HepG2 (cell line): Measurements from ENCODE around the gene APPBP2.

Experiments used
- CBX2 ChIP-seq, 2 experiments: fragments of 200-600 bp in 1 of 2; sonication (generic); formaldehyde crosslinking in 1 of 2; IDR thresholded peaks; 2 replicates each; pipeline versions ENCODE4 v1.7.0 to v1.8.1; 2018 to 2022; ENCODE audit warnings: low read depth in 2 of 2, low read length in 1 of 2, mild to moderate bottlenecking in 1 of 2, missing genetic modification reagents in 1 of 2
- EP300 ChIP-seq, 3 experiments: sonication (generic) in 1 of 3; formaldehyde crosslinking in 1 of 3; IDR thresholded peaks; 2 replicates each; pipeline versions ENCODE4 v1.5.1 to v1.6.1; 2011 to 2020; ENCODE audit warnings: low read depth in 2 of 3, low read length in 2 of 3, borderline replicate concordance in 1 of 3, improper control_type of control experiment in 1 of 3, mild to moderate bottlenecking in 1 of 3, missing genetic modification reagents in 1 of 3, moderate library complexity in 1 of 3
- EZH2 ChIP-seq: conservative IDR thresholded peaks from 2 replicates; pipeline ENCODE4 v1.6.1; 2012; ENCODE audit warnings: mild to moderate bottlenecking, low read depth, low read length, moderate library complexity
- JUNB ChIP-seq: sonication (generic); formaldehyde crosslinking; IDR thresholded peaks from 2 replicates; pipeline ENCODE4 v1.8.0; 2022; ENCODE audit warnings: missing genetic modification reagents, mild to moderate bottlenecking, borderline replicate concordance
- JUND ChIP-seq: sonication (generic); formaldehyde crosslinking; IDR thresholded peaks from 2 replicates; pipeline ENCODE4 v1.8.0; 2022; ENCODE audit warnings: mild to moderate bottlenecking, missing genetic modification reagents
- SIN3A ChIP-seq: IDR thresholded peaks from 2 replicates; pipeline ENCODE4 v1.6.1; 2011; ENCODE audit warnings: low read depth, mild to moderate bottlenecking, control low read depth, low read length, borderline replicate concordance
- ZNF138 ChIP-seq: sonication (generic); formaldehyde crosslinking; IDR thresholded peaks from 2 replicates; pipeline ENCODE4 v1.5.0; 2020; ENCODE audit warnings: mild to moderate bottlenecking, low read depth, missing genetic modification reagents
- ZNF232 ChIP-seq: sonication (generic); formaldehyde crosslinking; IDR thresholded peaks from 2 replicates; pipeline ENCODE4 v1.4.0; 2020; ENCODE audit warnings: missing genetic modification reagents, borderline replicate concordance
- ZNF619 ChIP-seq: sonication (generic); formaldehyde crosslinking; IDR thresholded peaks from 2 replicates; pipeline ENCODE4 v1.4.0; 2020; ENCODE audit warnings: mild to moderate bottlenecking, missing genetic modification reagents
- ZNF629 ChIP-seq: sonication (generic); formaldehyde crosslinking; conservative IDR thresholded peaks from 2 replicates; pipeline ENCODE4 v1.5.0; 2020; ENCODE audit warnings: missing genetic modification reagents
- ZNF776 ChIP-seq: sonication (generic); formaldehyde crosslinking; IDR thresholded peaks from 2 replicates; pipeline ENCODE4 v1.4.0; 2020; ENCODE audit warnings: mild to moderate bottlenecking, missing genetic modification reagents
- TF ChIP-seq, protein P1 (sequence below): sonication (generic); formaldehyde crosslinking; IDR thresholded peaks from 2 replicates; pipeline ENCODE4 v1.5.1; 2020; ENCODE audit warnings: mild to moderate bottlenecking, missing genetic modification reagents, borderline replicate concordance
- TF ChIP-seq, protein P2 (sequence below): sonication (generic); formaldehyde crosslinking; IDR thresholded peaks from 2 replicates; pipeline ENCODE4 v1.4.0; 2020; ENCODE audit warnings: missing genetic modification reagents, mild to moderate bottlenecking, borderline replicate concordance
- TF ChIP-seq, protein P3 (sequence below): sonication (generic); formaldehyde crosslinking; IDR thresholded peaks from 2 replicates; pipeline ENCODE4 v1.4.0; 2020; ENCODE audit warnings: mild to moderate bottlenecking, missing genetic modification reagents

DNA sequence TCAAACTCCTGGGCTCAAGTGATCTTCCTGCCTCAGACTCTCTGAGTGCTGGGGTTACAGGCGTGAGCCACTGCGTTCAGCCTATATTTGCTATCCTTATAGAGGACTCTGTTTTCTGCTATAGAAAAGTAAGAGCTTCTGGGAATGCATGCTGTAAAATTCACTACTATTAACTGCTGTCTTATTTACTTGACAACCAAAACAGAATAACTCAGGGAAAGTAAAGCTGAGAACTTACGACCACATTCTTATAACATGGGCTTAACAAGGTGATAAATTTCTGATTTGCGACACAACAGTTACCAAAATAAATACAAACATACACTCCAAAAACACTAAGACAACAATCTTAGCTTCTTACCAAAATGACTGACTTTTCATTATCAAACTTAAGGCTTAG, 23.9 kb downstream of the APPBP2 start:
- no peak for TF ChIP-seq JUND
- no peak for TF ChIP-seq SIN3A
- TF ChIP-seq CBX2 (IDR thresholded peaks at IDR 0.05; ENCODE audit: low read depth, low read length): no peak
- TF ChIP-seq CBX2 (CRISPR knock-in tag; IDR thresholded peaks at IDR 0.05; ENCODE audit: low read depth): no peak
- TF ChIP-seq, protein P1, sequence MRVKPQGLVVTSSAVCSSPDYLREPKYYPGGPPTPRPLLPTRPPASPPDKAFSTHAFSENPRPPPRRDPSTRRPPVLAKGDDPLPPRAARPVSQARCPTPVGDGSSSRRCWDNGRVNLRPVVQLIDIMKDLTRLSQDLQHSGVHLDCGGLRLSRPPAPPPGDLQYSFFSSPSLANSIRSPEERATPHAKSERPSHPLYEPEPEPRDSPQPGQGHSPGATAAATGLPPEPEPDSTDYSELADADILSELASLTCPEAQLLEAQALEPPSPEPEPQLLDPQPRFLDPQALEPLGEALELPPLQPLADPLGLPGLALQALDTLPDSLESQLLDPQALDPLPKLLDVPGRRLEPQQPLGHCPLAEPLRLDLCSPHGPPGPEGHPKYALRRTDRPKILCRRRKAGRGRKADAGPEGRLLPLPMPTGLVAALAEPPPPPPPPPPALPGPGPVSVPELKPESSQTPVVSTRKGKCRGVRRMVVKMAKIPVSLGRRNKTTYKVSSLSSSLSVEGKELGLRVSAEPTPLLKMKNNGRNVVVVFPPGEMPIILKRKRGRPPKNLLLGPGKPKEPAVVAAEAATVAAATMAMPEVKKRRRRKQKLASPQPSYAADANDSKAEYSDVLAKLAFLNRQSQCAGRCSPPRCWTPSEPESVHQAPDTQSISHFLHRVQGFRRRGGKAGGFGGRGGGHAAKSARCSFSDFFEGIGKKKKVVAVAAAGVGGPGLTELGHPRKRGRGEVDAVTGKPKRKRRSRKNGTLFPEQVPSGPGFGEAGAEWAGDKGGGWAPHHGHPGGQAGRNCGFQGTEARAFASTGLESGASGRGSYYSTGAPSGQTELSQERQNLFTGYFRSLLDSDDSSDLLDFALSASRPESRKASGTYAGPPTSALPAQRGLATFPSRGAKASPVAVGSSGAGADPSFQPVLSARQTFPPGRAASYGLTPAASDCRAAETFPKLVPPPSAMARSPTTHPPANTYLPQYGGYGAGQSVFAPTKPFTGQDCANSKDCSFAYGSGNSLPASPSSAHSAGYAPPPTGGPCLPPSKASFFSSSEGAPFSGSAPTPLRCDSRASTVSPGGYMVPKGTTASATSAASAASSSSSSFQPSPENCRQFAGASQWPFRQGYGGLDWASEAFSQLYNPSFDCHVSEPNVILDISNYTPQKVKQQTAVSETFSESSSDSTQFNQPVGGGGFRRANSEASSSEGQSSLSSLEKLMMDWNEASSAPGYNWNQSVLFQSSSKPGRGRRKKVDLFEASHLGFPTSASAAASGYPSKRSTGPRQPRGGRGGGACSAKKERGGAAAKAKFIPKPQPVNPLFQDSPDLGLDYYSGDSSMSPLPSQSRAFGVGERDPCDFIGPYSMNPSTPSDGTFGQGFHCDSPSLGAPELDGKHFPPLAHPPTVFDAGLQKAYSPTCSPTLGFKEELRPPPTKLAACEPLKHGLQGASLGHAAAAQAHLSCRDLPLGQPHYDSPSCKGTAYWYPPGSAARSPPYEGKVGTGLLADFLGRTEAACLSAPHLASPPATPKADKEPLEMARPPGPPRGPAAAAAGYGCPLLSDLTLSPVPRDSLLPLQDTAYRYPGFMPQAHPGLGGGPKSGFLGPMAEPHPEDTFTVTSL: no peak
- TF ChIP-seq ZNF776 (CRISPR knock-in tag): no peak
- no peak for TF ChIP-seq EP300 (IDR thresholded peaks at IDR 0.05; ENCODE audit: low read depth in 2 of 2, low read length in 2 of 2)
- TF ChIP-seq EP300 (CRISPR knock-in tag; IDR thresholded peaks at IDR 0.05; ENCODE audit: borderline replicate concordance): no peak
- TF ChIP-seq ZNF629 (CRISPR knock-in tag): no peak
- TF ChIP-seq JUNB: no peak
- no peak for TF ChIP-seq EZH2
- TF ChIP-seq, protein P2, sequence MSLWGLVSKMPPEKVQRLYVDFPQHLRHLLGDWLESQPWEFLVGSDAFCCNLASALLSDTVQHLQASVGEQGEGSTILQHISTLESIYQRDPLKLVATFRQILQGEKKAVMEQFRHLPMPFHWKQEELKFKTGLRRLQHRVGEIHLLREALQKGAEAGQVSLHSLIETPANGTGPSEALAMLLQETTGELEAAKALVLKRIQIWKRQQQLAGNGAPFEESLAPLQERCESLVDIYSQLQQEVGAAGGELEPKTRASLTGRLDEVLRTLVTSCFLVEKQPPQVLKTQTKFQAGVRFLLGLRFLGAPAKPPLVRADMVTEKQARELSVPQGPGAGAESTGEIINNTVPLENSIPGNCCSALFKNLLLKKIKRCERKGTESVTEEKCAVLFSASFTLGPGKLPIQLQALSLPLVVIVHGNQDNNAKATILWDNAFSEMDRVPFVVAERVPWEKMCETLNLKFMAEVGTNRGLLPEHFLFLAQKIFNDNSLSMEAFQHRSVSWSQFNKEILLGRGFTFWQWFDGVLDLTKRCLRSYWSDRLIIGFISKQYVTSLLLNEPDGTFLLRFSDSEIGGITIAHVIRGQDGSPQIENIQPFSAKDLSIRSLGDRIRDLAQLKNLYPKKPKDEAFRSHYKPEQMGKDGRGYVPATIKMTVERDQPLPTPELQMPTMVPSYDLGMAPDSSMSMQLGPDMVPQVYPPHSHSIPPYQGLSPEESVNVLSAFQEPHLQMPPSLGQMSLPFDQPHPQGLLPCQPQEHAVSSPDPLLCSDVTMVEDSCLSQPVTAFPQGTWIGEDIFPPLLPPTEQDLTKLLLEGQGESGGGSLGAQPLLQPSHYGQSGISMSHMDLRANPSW (CRISPR knock-in tag): no peak
- TF ChIP-seq ZNF138 (CRISPR knock-in tag): no peak
- no peak for TF ChIP-seq ZNF619 (CRISPR knock-in tag)
- no peak for TF ChIP-seq ZNF232
- TF ChIP-seq, protein P3, sequence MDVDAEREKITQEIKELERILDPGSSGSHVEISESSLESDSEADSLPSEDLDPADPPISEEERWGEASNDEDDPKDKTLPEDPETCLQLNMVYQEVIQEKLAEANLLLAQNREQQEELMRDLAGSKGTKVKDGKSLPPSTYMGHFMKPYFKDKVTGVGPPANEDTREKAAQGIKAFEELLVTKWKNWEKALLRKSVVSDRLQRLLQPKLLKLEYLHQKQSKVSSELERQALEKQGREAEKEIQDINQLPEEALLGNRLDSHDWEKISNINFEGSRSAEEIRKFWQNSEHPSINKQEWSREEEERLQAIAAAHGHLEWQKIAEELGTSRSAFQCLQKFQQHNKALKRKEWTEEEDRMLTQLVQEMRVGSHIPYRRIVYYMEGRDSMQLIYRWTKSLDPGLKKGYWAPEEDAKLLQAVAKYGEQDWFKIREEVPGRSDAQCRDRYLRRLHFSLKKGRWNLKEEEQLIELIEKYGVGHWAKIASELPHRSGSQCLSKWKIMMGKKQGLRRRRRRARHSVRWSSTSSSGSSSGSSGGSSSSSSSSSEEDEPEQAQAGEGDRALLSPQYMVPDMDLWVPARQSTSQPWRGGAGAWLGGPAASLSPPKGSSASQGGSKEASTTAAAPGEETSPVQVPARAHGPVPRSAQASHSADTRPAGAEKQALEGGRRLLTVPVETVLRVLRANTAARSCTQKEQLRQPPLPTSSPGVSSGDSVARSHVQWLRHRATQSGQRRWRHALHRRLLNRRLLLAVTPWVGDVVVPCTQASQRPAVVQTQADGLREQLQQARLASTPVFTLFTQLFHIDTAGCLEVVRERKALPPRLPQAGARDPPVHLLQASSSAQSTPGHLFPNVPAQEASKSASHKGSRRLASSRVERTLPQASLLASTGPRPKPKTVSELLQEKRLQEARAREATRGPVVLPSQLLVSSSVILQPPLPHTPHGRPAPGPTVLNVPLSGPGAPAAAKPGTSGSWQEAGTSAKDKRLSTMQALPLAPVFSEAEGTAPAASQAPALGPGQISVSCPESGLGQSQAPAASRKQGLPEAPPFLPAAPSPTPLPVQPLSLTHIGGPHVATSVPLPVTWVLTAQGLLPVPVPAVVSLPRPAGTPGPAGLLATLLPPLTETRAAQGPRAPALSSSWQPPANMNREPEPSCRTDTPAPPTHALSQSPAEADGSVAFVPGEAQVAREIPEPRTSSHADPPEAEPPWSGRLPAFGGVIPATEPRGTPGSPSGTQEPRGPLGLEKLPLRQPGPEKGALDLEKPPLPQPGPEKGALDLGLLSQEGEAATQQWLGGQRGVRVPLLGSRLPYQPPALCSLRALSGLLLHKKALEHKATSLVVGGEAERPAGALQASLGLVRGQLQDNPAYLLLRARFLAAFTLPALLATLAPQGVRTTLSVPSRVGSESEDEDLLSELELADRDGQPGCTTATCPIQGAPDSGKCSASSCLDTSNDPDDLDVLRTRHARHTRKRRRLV (CRISPR knock-in tag): no peak
